SW 1271 (cell line): ENCODE data around the gene DCP1A.
A peak's percentile ranks its signal among the peaks of the same experiment; 100 is the strongest.
"Not testable (repeated sequence)": the region's sequence is repeated elsewhere in the genome, so short reads cannot be mapped to it uniquely, and the experiment has no call there.

Source experiments
- DNase-seq, 2 experiments: peaks; one replicate each; lab custom pipeline; 2025; lab: John Stamatoyannopoulos, UW

Gene DCP1A

DNA sequence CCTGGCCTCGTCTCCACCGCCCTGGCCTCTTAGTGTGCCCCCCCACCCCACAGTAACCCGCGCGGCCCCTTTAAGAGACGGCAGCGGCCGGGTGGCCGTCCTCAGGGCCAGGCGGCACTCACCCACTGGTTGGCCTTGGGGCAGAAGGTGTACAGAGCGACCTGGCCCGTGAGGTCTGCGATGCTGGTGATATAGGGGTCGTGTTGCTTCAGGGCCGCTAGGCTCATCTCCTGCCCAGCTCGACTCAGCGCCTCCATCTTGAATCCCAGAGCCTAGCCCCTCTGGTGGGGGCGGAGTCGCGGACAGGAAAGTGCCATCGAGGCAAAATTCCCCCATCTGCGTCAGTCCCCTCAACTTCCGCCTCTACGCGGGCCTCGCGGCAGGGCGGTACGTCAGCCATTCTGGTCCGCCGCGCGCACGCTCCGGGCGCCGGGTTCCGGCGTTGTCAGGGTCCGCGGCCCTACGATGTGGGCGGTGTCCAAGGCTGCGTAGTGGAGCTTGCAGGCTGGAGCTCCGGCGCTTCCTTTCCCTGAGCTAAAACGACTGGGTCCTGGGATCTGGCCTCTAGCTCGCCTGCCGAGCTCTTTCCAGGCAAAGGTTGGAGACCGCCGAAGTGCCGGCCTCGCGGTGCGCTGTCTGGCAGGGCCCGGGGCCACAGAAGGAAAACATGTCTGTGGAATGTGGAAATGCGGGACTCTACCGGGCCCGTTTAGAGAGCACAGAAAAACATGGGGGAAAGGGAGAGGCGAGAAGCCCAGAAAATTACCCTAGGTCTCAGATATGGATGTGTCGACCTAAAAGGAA is at the start of gene DCP1A:
Gene DCP1A (minus strand): TSS at position 283 of the 804 bp plus-strand sequence. CDS start 26 bp downstream, at position 257.
- peak; percentile 71 to 87 for DNase-seq

- DNase-seq = no peak
Measured at GRCh38 chr3:53384465-53385423, 37.4 kb upstream of the DCP1A start.

DNA sequence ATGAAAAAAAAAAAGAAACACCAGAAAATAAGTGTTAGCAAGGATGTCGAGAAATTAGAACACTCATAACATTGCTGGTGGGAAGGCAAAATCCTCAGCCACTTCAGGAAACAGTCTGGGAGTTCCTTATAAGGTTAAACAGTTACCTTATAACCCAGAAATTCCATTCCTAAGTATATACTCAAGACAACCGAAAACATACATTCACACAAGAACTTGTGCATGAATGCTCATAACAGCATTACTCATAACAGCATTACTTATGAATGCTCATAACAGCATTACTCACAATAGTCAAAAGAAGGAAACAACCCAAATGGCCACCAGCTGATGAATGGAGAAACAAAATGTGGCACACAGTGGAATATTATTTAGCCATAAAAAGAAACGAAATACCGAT is 34.8 kb upstream of the DCP1A start:
- DNase-seq = no peak

DNA sequence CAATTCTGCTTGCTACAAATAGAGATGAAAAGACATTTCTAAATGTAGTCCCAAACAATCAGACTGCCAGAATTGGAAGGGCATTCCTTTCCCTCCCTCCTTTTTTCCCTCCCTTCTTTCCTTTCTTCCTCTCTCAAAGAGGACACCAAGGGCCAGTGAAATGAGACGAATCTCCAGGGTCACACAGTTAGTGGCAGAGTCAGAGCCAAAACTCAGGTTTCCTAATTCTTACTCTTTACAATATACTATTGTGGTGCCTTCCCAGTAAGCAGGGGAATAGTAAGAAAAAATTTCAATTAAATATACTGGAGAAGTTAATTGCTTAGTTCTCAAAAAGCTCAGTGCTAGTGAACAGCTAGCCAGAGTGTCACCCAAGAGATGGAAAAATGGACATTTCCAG is 33.0 kb upstream of the DCP1A start:
- DNase-seq = no peak

GRCh38 chr3:53379898-53380297 is 32.6 kb upstream of the DCP1A start:
- DNase-seq = no peak

DNA sequence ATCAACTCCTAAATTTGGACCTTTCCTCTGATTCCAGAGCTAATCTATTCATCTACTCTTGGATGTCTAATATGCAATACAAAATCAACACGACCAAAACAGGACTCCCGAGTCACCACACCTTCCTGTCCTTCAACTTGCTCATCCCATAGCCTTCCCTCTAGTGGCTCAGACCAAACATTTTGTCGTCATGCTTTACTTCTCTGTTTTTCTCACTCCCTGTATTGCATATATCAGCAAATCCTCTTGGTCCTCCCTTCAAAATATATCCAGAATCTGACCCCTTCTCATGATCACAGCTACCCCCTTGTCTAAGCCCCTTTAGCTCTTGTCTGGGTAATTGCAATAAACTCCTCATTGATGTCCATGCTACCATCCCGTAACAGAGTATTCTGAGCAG is 30.5 kb upstream of the DCP1A start:
- no peak for DNase-seq

DNA sequence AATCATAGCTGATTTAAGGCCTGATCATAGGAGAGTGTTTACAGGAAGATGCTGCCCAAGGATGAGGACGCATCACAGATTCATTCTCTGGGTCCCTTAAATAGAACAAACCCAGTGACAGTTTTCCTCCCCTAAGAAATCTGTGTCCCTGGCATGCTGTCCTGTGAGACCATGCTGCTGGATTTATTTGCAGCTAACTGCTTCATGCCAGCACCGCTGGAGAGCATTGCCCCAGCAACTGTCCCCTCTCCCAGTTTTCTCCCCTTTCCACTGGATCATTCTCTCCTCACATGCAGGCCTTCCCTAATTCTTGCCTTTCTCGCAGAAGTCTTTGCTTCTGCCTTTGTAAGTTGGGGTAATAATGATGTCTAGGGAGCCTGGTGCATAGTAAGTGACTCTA is 29.3 kb upstream of the DCP1A start:
- no peak for DNase-seq

DNA sequence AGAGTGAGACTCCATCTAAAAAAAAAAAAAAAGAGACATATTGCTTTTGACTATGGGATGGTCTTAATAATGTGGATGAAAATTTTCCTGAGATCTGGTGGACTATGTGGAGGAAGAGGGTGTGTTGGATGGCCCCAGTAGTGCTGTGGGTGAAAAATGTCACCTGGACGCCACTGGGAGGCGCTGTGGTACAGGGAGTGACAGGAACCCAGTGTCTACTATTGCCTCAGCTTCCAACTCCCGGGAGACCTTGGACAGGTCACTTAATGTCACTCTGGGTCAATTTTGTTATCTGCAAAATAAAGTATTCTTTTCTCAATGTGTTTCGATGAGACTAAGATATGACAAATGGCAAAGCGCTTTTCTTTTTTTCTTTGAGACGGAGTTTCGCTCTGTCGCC is 27.7 kb upstream of the DCP1A start:
- peak in 1 of 2 experiments; percentile 39 for DNase-seq

DNA sequence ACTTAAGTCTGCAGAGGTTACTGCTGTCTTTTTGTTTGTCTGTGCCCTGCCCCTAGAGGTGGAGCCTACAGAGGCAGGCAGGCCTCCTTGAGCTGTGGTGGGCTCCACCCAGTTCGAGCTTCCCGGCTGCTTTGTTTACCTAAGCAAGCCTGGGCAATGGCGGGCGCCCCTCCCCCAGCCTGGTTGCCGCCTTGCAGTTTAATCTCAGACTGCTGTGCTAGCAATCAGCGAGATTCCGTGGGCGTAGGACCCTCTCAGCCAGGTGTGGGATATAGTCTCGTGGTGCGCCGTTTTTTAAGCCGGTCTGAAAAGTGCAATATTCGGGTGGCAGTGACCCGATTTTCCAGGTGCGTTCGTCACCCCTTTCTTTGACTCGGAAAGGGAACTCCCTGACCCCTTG is 23.4 kb upstream of the DCP1A start:
- not testable (repeated sequence) for DNase-seq

GRCh38 chr3:53361852-53362251 is 14.5 kb upstream of the DCP1A start:
- DNase-seq = no peak

DNA sequence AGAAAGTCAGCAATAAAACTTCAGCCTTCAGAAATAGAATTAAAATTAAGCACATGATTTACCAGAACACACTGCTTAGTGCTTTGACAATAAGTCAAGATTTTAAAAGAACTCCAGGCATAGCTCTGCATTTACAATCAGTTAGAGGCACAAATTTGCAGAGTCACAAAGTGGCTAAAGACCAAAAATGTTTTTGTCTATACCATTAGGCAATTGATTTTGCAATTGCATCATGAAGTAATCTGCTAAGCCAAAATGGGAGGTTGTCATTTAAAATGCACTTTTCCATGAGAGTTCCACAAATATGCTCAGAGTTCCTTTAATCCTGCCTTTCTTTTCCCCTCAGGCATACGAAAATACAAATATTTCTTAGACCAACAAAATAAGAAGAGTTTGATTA is 10.1 kb upstream of the DCP1A start:
- no peak for DNase-seq

GRCh38 chr3:53354945-53355498 is 7.7 kb upstream of the DCP1A start:
- DNase-seq = peak in 1 of 2 experiments; percentile 30

DNA sequence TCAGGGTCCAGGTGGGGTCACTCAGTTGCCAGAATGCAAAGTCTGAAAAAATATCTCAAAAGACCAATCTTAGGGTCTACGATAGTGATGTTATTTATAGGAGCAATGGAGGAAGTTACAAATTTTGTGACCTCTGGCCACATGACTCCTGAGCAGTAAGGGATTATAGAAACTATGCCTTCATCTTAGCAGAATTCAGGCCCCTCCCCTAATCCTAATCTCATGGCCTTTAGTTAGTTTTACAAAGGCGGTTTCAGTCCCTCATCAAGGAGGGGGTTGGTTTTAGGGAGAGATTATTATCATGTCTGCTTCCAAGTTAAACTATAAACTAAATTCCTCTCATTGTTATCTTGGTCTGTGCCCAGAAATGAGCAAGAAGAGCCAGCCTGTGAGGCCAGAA is 5.9 kb upstream of the DCP1A start:
- DNase-seq = no peak

GRCh38 chr3:53350652-53351051 is 3.3 kb upstream of the DCP1A start:
- DNase-seq = peak in 1 of 2 experiments; percentile 35

DNA sequence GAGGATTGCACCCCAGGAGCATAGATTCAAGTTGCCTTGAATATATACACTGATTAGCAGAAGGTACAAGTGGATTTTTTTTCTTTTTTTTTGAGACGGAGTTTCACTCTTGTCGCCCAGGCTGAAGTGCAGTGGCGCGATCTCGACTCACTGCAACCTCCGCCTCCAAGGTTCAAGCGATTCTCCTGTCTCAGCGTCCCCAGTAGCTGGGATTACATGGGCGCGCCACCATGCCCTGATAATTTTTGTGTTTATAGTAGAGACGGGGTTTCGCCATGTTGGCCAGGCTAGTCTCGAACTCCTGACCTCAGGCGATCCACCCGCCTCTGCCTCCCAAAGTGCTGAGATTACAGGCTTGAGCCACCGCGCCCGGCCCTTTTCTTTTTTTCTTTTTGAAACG is 775 bp upstream of the DCP1A start:
- not testable (repeated sequence) for DNase-seq

GRCh38 chr3:53346922-53347260 is 452 bp downstream of the DCP1A start:
- DNase-seq = no peak

GRCh38 chr3:53346514-53346913 is 829 bp downstream of the DCP1A start:
- DNase-seq = no peak

- no peak for DNase-seq
Measured at GRCh38 chr3:53342353-53342752, 5.0 kb downstream of the DCP1A start.

GRCh38 chr3:53337167-53337940 is 10.0 kb downstream of the DCP1A start:
- no peak for DNase-seq

DNA sequence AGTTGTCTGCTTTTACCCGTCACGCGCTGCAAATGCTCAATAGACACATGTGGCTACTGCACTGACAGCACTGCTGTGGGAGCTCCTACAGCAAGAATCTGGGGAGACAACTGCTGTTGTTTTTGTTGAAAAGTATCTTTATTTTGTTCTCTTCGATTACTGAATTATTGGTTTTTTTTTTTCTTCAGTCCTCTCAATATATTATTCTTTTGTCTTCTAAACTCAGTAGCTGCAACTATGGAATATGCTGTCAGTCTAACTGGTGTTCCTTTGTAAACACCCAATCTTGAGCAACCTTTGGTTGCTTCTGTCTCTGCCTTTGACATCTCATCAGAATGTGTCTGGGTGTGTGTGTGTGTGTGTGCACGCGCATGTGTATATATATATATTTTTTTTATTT is 12.6 kb downstream of the DCP1A start:
- no peak for DNase-seq

GRCh38 chr3:53331871-53332270 is 15.5 kb downstream of the DCP1A start:
- DNase-seq = no peak

DNA sequence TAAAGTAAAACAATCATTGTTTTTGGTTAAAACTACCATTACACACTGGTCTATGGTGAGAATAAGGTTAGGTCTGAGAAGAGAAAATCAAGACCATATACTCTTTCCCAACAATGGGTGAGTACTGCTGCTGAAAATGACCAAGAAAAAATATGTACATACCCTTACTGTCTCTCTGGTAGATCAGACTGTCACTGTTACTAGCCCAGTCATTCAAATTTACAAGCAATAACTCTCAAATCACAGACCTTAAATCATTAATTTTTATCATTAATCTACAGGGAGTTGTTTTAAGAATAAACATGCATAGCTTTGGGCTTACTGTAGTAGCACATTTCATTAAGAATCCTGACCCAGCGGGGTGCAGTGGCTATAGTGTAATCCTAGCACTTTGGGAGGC is 17.4 kb downstream of the DCP1A start:
- DNase-seq = no peak
